A673 (cell line): ENCODE results near the gene RYR1. TPM values are rescaled to one million over a fixed set of nuclear protein-coding genes. Genes with fewer than 3 reads are reported as not detected.

Experiments
- BruUV-seq: library from RNA; stranded (reverse); fragments of 400-500 nt; replicated peaks from 2 replicates; lab custom pipeline; 2021; lab: Mats Ljungman, UMichigan
- CTCF ChIA-PET: fragments of 300-600 bp; sonication (Branson Sonifier 250); formaldehyde crosslinking; loops from one replicate; lab custom pipeline; 2022; ENCODE audit warnings: antibody characterized with exemption; lab: Charles Lee
- POLR2A ChIA-PET: fragments of 300-600 bp; sonication (Branson Sonifier 250); formaldehyde crosslinking; loops from one replicate; lab custom pipeline; 2022; ENCODE audit warnings: antibody characterized with exemption; ENCODE audit not compliant: low non-redundant PET; lab: Charles Lee
- DNase-seq: peaks from one replicate; pipeline ENCODE4 v3.0.0-alpha.2; 2015; ENCODE audit warnings: low spot score
- H3K27ac ChIP-seq: fragments of 200-600 bp; sonication (generic); 2 replicates; pipeline ENCODE4 v1.5.1; 2016; ENCODE audit warnings: mixed run types, low read depth, mild to moderate bottlenecking, mixed read lengths, antibody characterized with exemption, low read length; ENCODE audit not compliant: poor library complexity, severe bottlenecking
- H3K27me3 ChIP-seq: fragments of 200-600 bp; sonication (generic); replicated peaks from 2 replicates; pipeline ENCODE4 v1.6.1; 2017; ENCODE audit warnings: mixed run types, low read depth, mild to moderate bottlenecking, mixed read lengths, antibody characterized with exemption, low read length; ENCODE audit not compliant: insufficient read depth, poor library complexity
- H3K36me3 ChIP-seq: fragments of 200-600 bp; sonication (generic); 2 replicates; pipeline ENCODE4 v1.6.1; 2016; ENCODE audit warnings: mixed run types, mild to moderate bottlenecking, mixed read lengths, antibody characterized with exemption, low read length; ENCODE audit not compliant: insufficient read depth, poor library complexity, severe bottlenecking
- H3K4me1 ChIP-seq: fragments of 200-600 bp; sonication (generic); 2 replicates; pipeline ENCODE4 v1.6.1; 2017; ENCODE audit warnings: mixed run types, mild to moderate bottlenecking, mixed read lengths, antibody characterized with exemption, low read length; ENCODE audit not compliant: insufficient read depth, poor library complexity, severe bottlenecking
- H3K4me3 ChIP-seq: fragments of 200-600 bp; sonication (generic); 2 replicates; pipeline ENCODE4 v1.5.1; 2016; ENCODE audit warnings: low read depth, mixed run types, mild to moderate bottlenecking, mixed read lengths, low read length; ENCODE audit not compliant: poor library complexity, severe bottlenecking
- H3K9me3 ChIP-seq: fragments of 200-600 bp; sonication (generic); 2 replicates; pipeline ENCODE4 v1.6.1; 2016; ENCODE audit warnings: mixed run types, low read depth, mild to moderate bottlenecking, mixed read lengths, antibody characterized with exemption, low read length; ENCODE audit not compliant: poor library complexity, severe bottlenecking
- CTCF ChIP-seq: fragments of 300-800, 200-600 bp; sonication (generic); conservative IDR thresholded peaks from 2 replicates; pipeline ENCODE4 v1.5.1; 2017; ENCODE audit warnings: low read depth, mild to moderate bottlenecking, antibody characterized with exemption, low read length, moderate library complexity, mixed read lengths
- EZH2 ChIP-seq: fragments of 200-600 bp; sonication (generic); IDR thresholded peaks from 2 replicates; pipeline ENCODE4 v1.6.1; 2017; ENCODE audit warnings: borderline replicate concordance, low read depth, mild to moderate bottlenecking, mixed read lengths, antibody characterized with exemption, low read length; ENCODE audit not compliant: poor library complexity, severe bottlenecking
- intact Hi-C: fragments of 100-400 bp; cut with micrococcal nuclease; formaldehyde crosslinking; loops from one replicate; pipeline ENCODE4 v1.10.0; 2022; ENCODE audit not compliant: unreplicated experiment
- total RNA-seq: library from RNA; stranded (reverse); gene quantifications from 2 replicates; pipeline ENCODE4 v1.2.3, GENCODE V29; 2021

RYR1 gene
- total RNA-seq, 1 experiment from 2014 or later: 0.28 TPM

GRCh38 chr19:38385057-38385803, 48.3 kb upstream of the RYR1 start:
- ChIA-PET CTCF (no interaction called here), POLR2A (no interaction called here)
- Histone ChIP-seq H3K36me3 (peaks cover 43% of the 10 kb centered on the region), H3K9me3 (no peaks in the 10 kb centered on the region), H3K4me3 (no peak overlapping the region), H3K4me1 (peaks cover 6% of the 10 kb centered on the region), H3K27ac (no peak overlapping the region), H3K27me3 (no peaks in the 10 kb centered on the region)
- no TSS peak for BruUV-seq
- no peak for TF ChIP-seq EZH2
- no peak for TF ChIP-seq CTCF
- intact Hi-C loops: no loop called here
- DNase-seq: no peak

DNA sequence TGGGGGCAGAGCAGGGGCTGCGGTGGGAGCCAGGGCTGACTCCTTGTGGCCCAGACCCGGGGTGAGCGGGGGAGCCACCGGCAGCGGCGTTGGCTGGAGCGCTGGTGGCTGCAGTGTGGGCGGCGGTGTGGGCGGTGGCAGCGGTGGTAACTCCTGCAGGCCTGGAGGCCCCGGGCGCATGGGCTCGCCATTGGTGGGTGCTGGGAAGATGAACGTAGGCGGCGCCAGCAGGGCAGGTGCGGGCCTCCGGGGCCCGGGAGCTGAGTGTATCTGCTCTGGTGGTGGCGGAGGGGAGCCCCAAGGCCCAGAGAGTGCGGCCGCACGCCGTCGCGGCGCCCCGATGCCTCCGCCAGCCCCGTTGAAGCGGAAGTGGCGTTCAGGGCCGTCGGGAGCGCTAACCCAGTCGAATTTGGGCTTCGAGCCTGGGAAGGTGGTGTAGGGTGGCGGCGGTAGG, 47.7 kb upstream of the RYR1 start:
- no peak for TF ChIP-seq CTCF
- no peak for TF ChIP-seq EZH2

DNA sequence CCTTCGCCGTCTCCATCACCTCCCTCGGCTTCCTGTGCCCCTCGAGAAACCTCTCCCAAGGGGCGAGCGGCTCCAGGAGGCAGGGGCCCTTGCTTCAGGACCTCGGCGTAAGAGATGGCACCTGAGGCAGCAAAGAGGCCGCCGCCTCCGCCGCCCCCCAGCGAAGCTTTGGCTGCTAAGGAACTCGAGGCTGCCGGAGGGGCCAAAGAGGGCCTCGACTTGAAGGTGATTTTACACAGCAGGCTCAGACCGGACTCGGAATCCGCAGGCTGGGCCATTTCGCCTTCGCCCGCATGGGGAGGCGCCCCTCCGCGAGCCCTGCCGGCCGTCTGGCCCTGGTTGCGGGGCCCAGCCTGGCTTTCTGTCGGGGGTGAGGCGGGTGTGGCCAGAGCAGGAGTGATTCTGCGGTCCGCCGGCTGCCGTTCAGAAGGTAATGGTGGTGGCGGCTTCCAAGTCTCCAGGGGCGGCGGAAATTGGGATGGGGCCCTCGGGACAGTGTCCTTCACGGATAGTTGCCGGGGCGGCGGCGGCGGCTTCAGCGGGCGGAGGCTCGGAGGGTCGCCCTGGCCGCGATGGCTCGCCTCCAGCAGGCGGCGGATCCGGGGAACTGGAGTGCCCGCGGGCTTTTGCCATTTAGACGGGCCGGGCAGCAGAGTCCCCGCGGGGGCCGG, 47.1 kb upstream of the RYR1 start:
- H3K9me3 ChIP-seq: no peaks in the 10 kb centered on the region
- BruUV-seq: no TSS peak
- H3K27me3 ChIP-seq: no peaks in the 10 kb centered on the region
- DNase-seq: no peak
- H3K4me3 ChIP-seq: no peak overlapping the region
- peaks cover 32% of the 10 kb centered on the region for H3K36me3 ChIP-seq
- no peak overlapping the region for H3K27ac ChIP-seq
- intact Hi-C loops: no loop called here
- ChIA-PET POLR2A (no interaction called here), CTCF (no interaction called here)
- peaks cover 6% of the 10 kb centered on the region for H3K4me1 ChIP-seq
- TF ChIP-seq CTCF: no peak
- no peak for TF ChIP-seq EZH2

More for the DNA sequence above, 47.7 kb upstream of the RYR1 start:
- Histone ChIP-seq H3K27me3 (no peaks in the 10 kb centered on the region), H3K27ac (no peak overlapping the region), H3K9me3 (no peaks in the 10 kb centered on the region), H3K4me3 (no peak overlapping the region), H3K4me1 (peaks cover 6% of the 10 kb centered on the region), H3K36me3 (peaks cover 38% of the 10 kb centered on the region)
- DNase-seq: no peak
- intact Hi-C loops: no loop called here
- POLR2A ChIA-PET: no interaction called here
- no TSS peak for BruUV-seq
- CTCF ChIA-PET: no interaction called here
